HG03108 (cell line): ENCODE data around the gene FAM163A.
A peak's percentile ranks its signal among the peaks of the same experiment; 100 is the strongest.
"Not testable (repeated sequence)": the region's sequence is repeated elsewhere in the genome, so short reads cannot be mapped to it uniquely, and the experiment has no call there.

Experiments used
- ATAC-seq: cut with Tn5 transposase; IDR thresholded peaks from one replicate; pipeline ENCODE4 v1.9.1; 2021; ENCODE audit warnings: moderate library complexity; ENCODE audit not compliant: unreplicated experiment

FAM163A gene

GRCh38 chr1:179742717-179743678 lies at the start of gene FAM163A:
TSS of gene FAM163A (plus strand) at chr1:179743291. CDS start at chr1:179813098, 69,807 bp downstream.
- no peak for ATAC-seq

- ATAC-seq = not testable (repeated sequence)
These were observed 48.6 kb upstream of the FAM163A start for GRCh38 chr1:179694530-179694929.

- ATAC-seq = no peak
These were observed 40.0 kb upstream of the FAM163A start for GRCh38 chr1:179702946-179703539.

- ATAC-seq = no peak
These were observed 36.7 kb upstream of the FAM163A start for GRCh38 chr1:179706339-179706941.

- ATAC-seq = no peak
These were observed 35.7 kb upstream of the FAM163A start for GRCh38 chr1:179707406-179707805.

- no peak for ATAC-seq
These were observed 34.5 kb upstream of the FAM163A start for GRCh38 chr1:179708434-179709195.

- ATAC-seq = peak; percentile 80
These were observed 33.2 kb upstream of the FAM163A start for GRCh38 chr1:179709841-179710329.

GRCh38 chr1:179714159-179714558 lies 28.9 kb upstream of the FAM163A start:
- ATAC-seq = no peak

GRCh38 chr1:179714623-179715022 lies 28.5 kb upstream of the FAM163A start:
- ATAC-seq = no peak

- no peak for ATAC-seq
These were observed 23.8 kb upstream of the FAM163A start for GRCh38 chr1:179719272-179719671.

GRCh38 chr1:179728271-179728670 lies 14.8 kb upstream of the FAM163A start:
- ATAC-seq = no peak

GRCh38 chr1:179729881-179730280 lies 13.2 kb upstream of the FAM163A start:
- ATAC-seq = no peak

GRCh38 chr1:179731643-179732042 lies 11.4 kb upstream of the FAM163A start:
- ATAC-seq = no peak

GRCh38 chr1:179742291-179742690 lies 800 bp upstream of the FAM163A start:
- ATAC-seq = no peak

GRCh38 chr1:179743679-179744400 lies 749 bp downstream of the FAM163A start:
- ATAC-seq = no peak

GRCh38 chr1:179744401-179745130 lies 1.5 kb downstream of the FAM163A start:
- no peak for ATAC-seq

- no peak for ATAC-seq
These were observed 2.1 kb downstream of the FAM163A start for GRCh38 chr1:179745131-179745611.

- ATAC-seq = no peak
These were observed 2.7 kb downstream of the FAM163A start for GRCh38 chr1:179745743-179746142.

GRCh38 chr1:179747611-179748010 lies 4.5 kb downstream of the FAM163A start:
- ATAC-seq = no peak
